ENCODE measurements around the gene DTD1.
"Not testable (repeated sequence)": the region's sequence is repeated elsewhere in the genome, so short reads cannot be mapped to it uniquely, and the experiment has no call there.

Gene DTD1

GRCh38 chr20:18783385-18783959 is 195.6 kb downstream of the DTD1 start:
- DNase-seq (ENCODE audit: insufficient read length, low spot score) = no peak
- no peak for FAIRE-seq

- not testable (repeated sequence) for DNase-seq (ENCODE audit: insufficient read length, low spot score); FAIRE-seq
These were observed 199.2 kb downstream of the DTD1 start for GRCh38 chr20:18787046-18787445.

- no peak for FAIRE-seq
- no peak for DNase-seq (ENCODE audit: insufficient read length, low spot score)
These were observed 200.2 kb downstream of the DTD1 start for GRCh38 chr20:18788021-18788420.

GRCh38 chr20:18790787-18791186 is 202.9 kb downstream of the DTD1 start:
- FAIRE-seq (no peak), DNase-seq (ENCODE audit: insufficient read length, low spot score) (no peak)

- DNase-seq (ENCODE audit: insufficient read length, low spot score) = peak; percentile 83
- peak; percentile 100 for FAIRE-seq
These were observed 206.0 kb downstream of the DTD1 start for GRCh38 chr20:18793625-18794427.

- DNase-seq (ENCODE audit: insufficient read length, low spot score) (no peak), FAIRE-seq (no peak)
These were observed 206.6 kb downstream of the DTD1 start for GRCh38 chr20:18794428-18794787.

- no peak for DNase-seq (ENCODE audit: insufficient read length, low spot score)
- no peak for FAIRE-seq
These were observed 207.5 kb downstream of the DTD1 start for GRCh38 chr20:18795366-18795765.

GRCh38 chr20:18796282-18796833 is 208.5 kb downstream of the DTD1 start:
- DNase-seq (ENCODE audit: insufficient read length, low spot score) (no peak), FAIRE-seq (no peak)

GRCh38 chr20:18801516-18801915 is 213.7 kb downstream of the DTD1 start:
- DNase-seq (ENCODE audit: insufficient read length, low spot score) (no peak), FAIRE-seq (no peak)

- FAIRE-seq = no peak
- DNase-seq (ENCODE audit: insufficient read length, low spot score) = no peak
These were observed 214.3 kb downstream of the DTD1 start for GRCh38 chr20:18802012-18802634.

- FAIRE-seq (no peak), DNase-seq (ENCODE audit: insufficient read length, low spot score) (no peak)
These were observed 218.0 kb downstream of the DTD1 start for GRCh38 chr20:18805881-18806280.

- FAIRE-seq = no peak
- DNase-seq (ENCODE audit: insufficient read length, low spot score) = no peak
These were observed 220.9 kb downstream of the DTD1 start for GRCh38 chr20:18808712-18809111.

GRCh38 chr20:18811186-18811585 is 223.3 kb downstream of the DTD1 start:
- no peak for DNase-seq (ENCODE audit: insufficient read length, low spot score)
- FAIRE-seq = no peak

- FAIRE-seq = no peak
These were observed 224.1 kb downstream of the DTD1 start for GRCh38 chr20:18811904-18812303.

GRCh38 chr20:18813483-18813882 is 225.6 kb downstream of the DTD1 start, which contains the start of gene SCP2D1:
Gene SCP2D1, plus strand, starts transcription at chr20:18813783. Its CDS starts 33 bp downstream, at chr20:18813816.
- FAIRE-seq (no peak), DNase-seq (ENCODE audit: insufficient read length, low spot score) (no peak)

More at GRCh38 chr20:18811904-18812303, 224.1 kb downstream of the DTD1 start:
- no peak for DNase-seq (ENCODE audit: insufficient read length, low spot score)

GRCh38 chr20:18815194-18815942 is 227.5 kb downstream of the DTD1 start:
- DNase-seq (ENCODE audit: insufficient read length, low spot score) (no peak), FAIRE-seq (no peak)
